Measurements from ENCODE around the gene ZKSCAN5.
"Not testable (repeated sequence)": the region's sequence is repeated elsewhere in the genome, so short reads cannot be mapped to it uniquely, and the experiment has no call there.

ZKSCAN5 gene

GRCh38 chr7:99576251-99576650 is 71.8 kb downstream of the ZKSCAN5 start:
- Histone ChIP-seq H3K4me2 (ENCODE audit: low read length) (no peak overlapping the region), H2AK5ac (ENCODE audit: low read length) (no peak overlapping the region), H4K8ac (ENCODE audit: low read depth, low read length) (no peak overlapping the region), H3K4me3 (ENCODE audit: low read length) (no peak overlapping the region), H3K79me2 (ENCODE audit: control insufficient read depth, insufficient read depth, low read length) (no peaks in the 10 kb centered on the region), H3K4ac (ENCODE audit: low read depth, low read length) (no peak overlapping the region), H3K4me1 (ENCODE audit: control insufficient read depth, low read depth, low read length) (peaks cover 3% of the 10 kb centered on the region), H2BK5ac (ENCODE audit: low read length) (no peak overlapping the region), H2BK15ac (replicated peaks; ENCODE audit: low read depth) (no peak overlapping the region), H3K27me3 (ENCODE audit: insufficient read depth, low read length, poor library complexity) (no peaks in the 10 kb centered on the region), H3K23ac (ENCODE audit: low read length) (no peak overlapping the region), H3K56ac (ENCODE audit: low read length) (no peak overlapping the region), H2BK120ac (ENCODE audit: low read depth, low read length) (no peak overlapping the region), H3K27ac (ENCODE audit: low read depth, low read length) (no peak overlapping the region), H4K5ac (ENCODE audit: low read length) (no peak overlapping the region), H3K36me3 (ENCODE audit: control insufficient read depth, insufficient read depth, low read length) (peaks cover 3% of the 10 kb centered on the region), H3K18ac (ENCODE audit: low read length) (no peak overlapping the region), H3K79me1 (ENCODE audit: low read length) (no peaks in the 10 kb centered on the region), H3K9ac (ENCODE audit: low read length) (no peak overlapping the region)
- WGBS (ENCODE audit: extremely low coverage, insufficient coverage, low lambda C conversion rate), result no CpG with 5 or more reads among the region's 3 CpGs
- DNase-seq, result peak; percentile 19

GRCh38 chr7:99579281-99579955 is 75.0 kb downstream of the ZKSCAN5 start:
- Histone ChIP-seq H3K9ac (ENCODE audit: low read length) (peak overlapping the region; percentile 66), H2BK15ac (replicated peaks; ENCODE audit: low read depth) (no peak overlapping the region)
- WGBS (ENCODE audit: extremely low coverage, insufficient coverage, low lambda C conversion rate), result no CpG with 5 or more reads among the region's 10 CpGs

GRCh38 chr7:99579956-99580777 is 75.7 kb downstream of the ZKSCAN5 start:
- H3K23ac ChIP-seq (ENCODE audit: low read length), result peak overlapping the region; percentile 71
- peaks cover 3% of the 10 kb centered on the region for H3K4me1 ChIP-seq (ENCODE audit: control insufficient read depth, low read depth, low read length)
- H3K56ac ChIP-seq (ENCODE audit: low read length), result peak overlapping the region; percentile 92
- H3K36me3 ChIP-seq (ENCODE audit: control insufficient read depth, insufficient read depth, low read length), result no peaks in the 10 kb centered on the region
- H3K4ac ChIP-seq (ENCODE audit: low read depth, low read length), result no peak overlapping the region
- no peaks in the 10 kb centered on the region for H3K27me3 ChIP-seq (ENCODE audit: insufficient read depth, low read length, poor library complexity)
- no peak overlapping the region for H3K27ac ChIP-seq (ENCODE audit: low read depth, low read length)
- no peak overlapping the region for H2AK5ac ChIP-seq (ENCODE audit: low read length)
- DNase-seq, result peak; percentile 77
- H2BK5ac ChIP-seq (ENCODE audit: low read length), result no peak overlapping the region
- peak overlapping the region; percentile 78 for H3K4me2 ChIP-seq (ENCODE audit: low read length)
- peak overlapping the region; percentile 66 for H3K9ac ChIP-seq (ENCODE audit: low read length)
- no peaks in the 10 kb centered on the region for H3K79me1 ChIP-seq (ENCODE audit: low read length)
- H2BK15ac ChIP-seq (replicated peaks; ENCODE audit: low read depth), result no peak overlapping the region
- no peak overlapping the region for H2BK120ac ChIP-seq (ENCODE audit: low read depth, low read length)
- H4K8ac ChIP-seq (ENCODE audit: low read depth, low read length), result no peak overlapping the region
- H3K18ac ChIP-seq (ENCODE audit: low read length), result no peak overlapping the region
- WGBS (ENCODE audit: extremely low coverage, insufficient coverage, low lambda C conversion rate), result no CpG with 5 or more reads among the region's 54 CpGs
- H4K5ac ChIP-seq (ENCODE audit: low read length), result no peak overlapping the region
- no peaks in the 10 kb centered on the region for H3K79me2 ChIP-seq (ENCODE audit: control insufficient read depth, insufficient read depth, low read length)
- H3K4me3 ChIP-seq (ENCODE audit: low read length), result peak overlapping the region; percentile 38

More at GRCh38 chr7:99579281-99579955, 75.0 kb downstream of the ZKSCAN5 start:
- Histone ChIP-seq H4K5ac (ENCODE audit: low read length) (no peak overlapping the region), H2AK5ac (ENCODE audit: low read length) (no peak overlapping the region), H3K27me3 (ENCODE audit: insufficient read depth, low read length, poor library complexity) (no peaks in the 10 kb centered on the region), H3K79me1 (ENCODE audit: low read length) (no peaks in the 10 kb centered on the region), H3K79me2 (ENCODE audit: control insufficient read depth, insufficient read depth, low read length) (no peaks in the 10 kb centered on the region), H3K23ac (ENCODE audit: low read length) (no peak overlapping the region), H3K4me2 (ENCODE audit: low read length) (peak overlapping the region; percentile 78), H3K36me3 (ENCODE audit: control insufficient read depth, insufficient read depth, low read length) (no peaks in the 10 kb centered on the region), H3K18ac (ENCODE audit: low read length) (no peak overlapping the region), H3K4me3 (ENCODE audit: low read length) (no peak overlapping the region), H3K4me1 (ENCODE audit: control insufficient read depth, low read depth, low read length) (peaks cover 3% of the 10 kb centered on the region), H3K4ac (ENCODE audit: low read depth, low read length) (no peak overlapping the region), H2BK120ac (ENCODE audit: low read depth, low read length) (no peak overlapping the region), H2BK5ac (ENCODE audit: low read length) (no peak overlapping the region), H3K27ac (ENCODE audit: low read depth, low read length) (no peak overlapping the region), H3K56ac (ENCODE audit: low read length) (peak overlapping the region; percentile 92), H4K8ac (ENCODE audit: low read depth, low read length) (no peak overlapping the region)
- no peak for DNase-seq

GRCh38 chr7:99580778-99581332 is 76.4 kb downstream of the ZKSCAN5 start:
- H3K79me1 ChIP-seq (ENCODE audit: low read length); H4K8ac ChIP-seq (ENCODE audit: low read depth, low read length); H3K79me2 ChIP-seq (ENCODE audit: control insufficient read depth, insufficient read depth, low read length); H2BK15ac ChIP-seq (replicated peaks; ENCODE audit: low read depth); H3K4me1 ChIP-seq (ENCODE audit: control insufficient read depth, low read depth, low read length); H3K27me3 ChIP-seq (ENCODE audit: insufficient read depth, low read length, poor library complexity); H4K5ac ChIP-seq (ENCODE audit: low read length); DNase-seq; H3K18ac ChIP-seq (ENCODE audit: low read length); H3K4me3 ChIP-seq (ENCODE audit: low read length); H3K27ac ChIP-seq (ENCODE audit: low read depth, low read length); H3K36me3 ChIP-seq (ENCODE audit: control insufficient read depth, insufficient read depth, low read length); H2AK5ac ChIP-seq (ENCODE audit: low read length); H2BK120ac ChIP-seq (ENCODE audit: low read depth, low read length); H2BK5ac ChIP-seq (ENCODE audit: low read length); H3K4ac ChIP-seq (ENCODE audit: low read depth, low read length); H3K23ac ChIP-seq (ENCODE audit: low read length): not testable (repeated sequence)
- peak overlapping the region; percentile 78 for H3K4me2 ChIP-seq (ENCODE audit: low read length)
- peak overlapping the region; percentile 92 for H3K56ac ChIP-seq (ENCODE audit: low read length)
- peak overlapping the region; percentile 66 for H3K9ac ChIP-seq (ENCODE audit: low read length)
- WGBS (ENCODE audit: extremely low coverage, insufficient coverage, low lambda C conversion rate), result no CpG with 5 or more reads among the region's 4 CpGs
